Endothelial cell of umbilical vein (primary cell): Measurements from ENCODE around the gene RNU5D-1. TPM values are rescaled to one million over a fixed set of nuclear protein-coding genes. Genes with fewer than 3 reads are reported as not detected.

Experiments
- BruUV-seq: library from RNA; stranded (reverse); fragments of 400-500 nt; replicated peaks from 2 replicates; lab custom pipeline; 2021; lab: Mats Ljungman, UMichigan
- CTCF ChIA-PET: fragments of 300-600, 350-600 bp; sonication (Branson Sonifier 250); formaldehyde crosslinking; loops from one replicate; lab custom pipeline; 2021; ENCODE audit warnings: antibody characterized with exemption, inconsistent platforms; lab: Charles Lee
- POLR2A ChIA-PET: fragments of 300-600, 350-600 bp; sonication (Branson Sonifier 250); formaldehyde crosslinking; loops from one replicate; lab custom pipeline; 2021; ENCODE audit warnings: antibody characterized with exemption, inconsistent platforms; lab: Charles Lee
- DNase-seq: peaks from one replicate; pipeline ENCODE4 v3.0.0-alpha.2; 2011; ENCODE audit warnings: low read depth, low spot score
- FAIRE-seq: peaks from 2 replicates; lab custom pipeline; 2011; peaks lifted over from hg19 to GRCh38; lab: Jason Lieb, UNC
- H2AFZ ChIP-seq: 2 replicates; pipeline ENCODE4 v1.6.0; 2012; ENCODE audit warnings: low read depth, low read length, control low read depth, inconsistent platforms
- H3K27ac ChIP-seq: 2 replicates; pipeline ENCODE4 v1.5.1; 2011; ENCODE audit warnings: low read depth, mild to moderate bottlenecking, control low read depth, low read length, moderate library complexity; ENCODE audit not compliant: insufficient read depth
- H3K27me3 ChIP-seq, 2 experiments: 2 replicates each; pipeline versions ENCODE4 v1.6.0 to v1.6.1; 2011; ENCODE audit warnings: low read length in 2 of 2, mixed read lengths in 1 of 2; ENCODE audit not compliant: control insufficient read depth in 2 of 2, insufficient read depth in 2 of 2
- H3K36me3 ChIP-seq, 2 experiments: 2 replicates in 1 of 2; 3 replicates in 1 of 2; pipeline ENCODE4 v1.5.1; 2011; ENCODE audit warnings: low read length in 2 of 2, mild to moderate bottlenecking in 1 of 2, moderate library complexity in 1 of 2; ENCODE audit not compliant: control insufficient read depth in 2 of 2, insufficient read depth in 2 of 2; ENCODE audit errors: extremely low read depth in 1 of 2
- H3K4me1 ChIP-seq: 3 replicates; pipeline ENCODE4 v1.5.1; 2011; ENCODE audit warnings: mild to moderate bottlenecking, low read length; ENCODE audit not compliant: control insufficient read depth, insufficient read depth; ENCODE audit errors: extremely low read depth
- H3K4me2 ChIP-seq: 2 replicates; pipeline ENCODE4 v1.6.1; 2011; ENCODE audit warnings: low read length, control low read depth, mixed read lengths; ENCODE audit not compliant: insufficient read depth
- H3K4me3 ChIP-seq, 3 experiments: fragments of 200-600 bp in 1 of 3; sonication (generic), shearing (Covaris generic) in 1 of 3; replicated peaks in 1 of 3; 2 replicates each; pipeline ENCODE4 v1.5.1; 2011 to 2016; ENCODE audit warnings: control low read depth in 3 of 3, low read length in 3 of 3, mild to moderate bottlenecking in 2 of 3, inconsistent platforms in 1 of 3, low read depth in 1 of 3, moderate library complexity in 1 of 3; ENCODE audit not compliant: insufficient read depth in 1 of 3
- H3K79me2 ChIP-seq: 2 replicates; pipeline ENCODE4 v1.6.0; 2012; ENCODE audit warnings: low read length, inconsistent platforms; ENCODE audit not compliant: control insufficient read depth, insufficient read depth
- H3K9ac ChIP-seq: replicated peaks from 2 replicates; pipeline ENCODE3; 2011; ENCODE audit warnings: low read length, control low read depth; ENCODE audit not compliant: insufficient read depth; ENCODE audit errors: extremely low read depth
- H3K9me1 ChIP-seq: replicated peaks from 3 replicates; pipeline ENCODE4 v1.6.0; 2011; ENCODE audit warnings: mild to moderate bottlenecking, low read length; ENCODE audit not compliant: control insufficient read depth, insufficient read depth; ENCODE audit errors: extremely low read depth
- H3K9me3 ChIP-seq: replicated peaks from 2 replicates; pipeline ENCODE4 v1.5.1; 2012; ENCODE audit warnings: low read length, inconsistent platforms; ENCODE audit not compliant: control insufficient read depth, insufficient read depth
- H4K20me1 ChIP-seq: replicated peaks from 2 replicates; pipeline ENCODE3; 2011; ENCODE audit warnings: mild to moderate bottlenecking, low read length; ENCODE audit not compliant: control insufficient read depth, insufficient read depth; ENCODE audit errors: extremely low read depth
- EZH2 ChIP-seq: IDR thresholded peaks from 2 replicates; pipeline ENCODE4 v1.6.1; 2012; ENCODE audit warnings: borderline replicate concordance, low read depth, mild to moderate bottlenecking, moderate library complexity, low read length, inconsistent platforms; ENCODE audit not compliant: severe bottlenecking
- FOS ChIP-seq: IDR thresholded peaks from 2 replicates; pipeline ENCODE4 v1.6.1; 2011; ENCODE audit warnings: mild to moderate bottlenecking, low read length, moderate library complexity, borderline replicate concordance; ENCODE audit not compliant: insufficient read depth
- GATA2 ChIP-seq: IDR thresholded peaks from 2 replicates; pipeline ENCODE4 v1.7.0; 2011; ENCODE audit warnings: low read depth, mild to moderate bottlenecking, moderate library complexity, mixed read lengths, low read length; ENCODE audit not compliant: insufficient read length, insufficient read depth
- JUN ChIP-seq: IDR thresholded peaks from 2 replicates; pipeline ENCODE4 v1.6.1; 2011; ENCODE audit warnings: borderline replicate concordance, low read depth; ENCODE audit not compliant: insufficient read length, insufficient read depth
- MAX ChIP-seq: IDR thresholded peaks from 2 replicates; pipeline ENCODE4 v1.6.1; 2011; ENCODE audit not compliant: insufficient read depth, insufficient read length
- MYC ChIP-seq: IDR thresholded peaks from one replicate; pipeline ENCODE4 v1.6.1; 2011; ENCODE audit warnings: mild to moderate bottlenecking, low read depth, low read length
- POLR2A ChIP-seq: IDR thresholded peaks from 2 replicates; pipeline ENCODE4 v1.6.1; 2012; ENCODE audit warnings: low read depth, mild to moderate bottlenecking, control low read depth, low read length
- POLR2AphosphoS5 ChIP-seq: IDR thresholded peaks from 2 replicates; pipeline ENCODE4 v1.6.1; 2012; ENCODE audit warnings: low read depth, mild to moderate bottlenecking, control low read depth, low read length, moderate library complexity; ENCODE audit not compliant: insufficient read depth
- dilution Hi-C: fragments of 300-500 bp; cut with MboI; formaldehyde crosslinking; loops from one replicate; pipeline ENCODE4 v1.15.0; 2019; ENCODE audit warnings: low sequenced_read_pairs; ENCODE audit not compliant: extremely low pct_ligation_motif_present
- intact Hi-C: fragments of 100-400 bp; cut with micrococcal nuclease; formaldehyde crosslinking; loops from one replicate; pipeline ENCODE4 v1.10.0; 2022
- polyA plus RNA-seq, 4 experiments: library from polyadenylated mRNA; depleted of rRNA in 3 of 4; stranded (reverse) in 3 of 4; unstranded in 1 of 4; fragments of >200 nt; gene quantifications; 2 replicates each; pipeline versions ENCODE4 v1.2.1 to v1.2.3, GENCODE V29; 2011 to 2012; ENCODE audit warnings: missing spikeins in 1 of 4
- total RNA-seq: library from RNA; stranded (reverse); gene quantifications from 2 replicates; pipeline ENCODE4 v1.2.3, GENCODE V29; 2021
- TF ChIP-seq, protein P1 (sequence below), 2 donors: IDR thresholded peaks; 1 replicate in 1 of 2; 2 replicates in 1 of 2; pipeline ENCODE4 v1.5.1; 2011; ENCODE audit warnings: low read length in 2 of 2, mild to moderate bottlenecking in 2 of 2, moderate library complexity in 2 of 2, control low read depth in 1 of 2, inconsistent platforms in 1 of 2, low read depth in 1 of 2; ENCODE audit not compliant: insufficient read depth in 1 of 2; ENCODE audit errors: extremely low read depth in 1 of 2

Gene RNU5D-1
- total and polyA plus RNA-seq, 2 donors (not counting 3 experiments of a cell fraction or from before 2014, with no cell fraction given): not detected

DNA sequence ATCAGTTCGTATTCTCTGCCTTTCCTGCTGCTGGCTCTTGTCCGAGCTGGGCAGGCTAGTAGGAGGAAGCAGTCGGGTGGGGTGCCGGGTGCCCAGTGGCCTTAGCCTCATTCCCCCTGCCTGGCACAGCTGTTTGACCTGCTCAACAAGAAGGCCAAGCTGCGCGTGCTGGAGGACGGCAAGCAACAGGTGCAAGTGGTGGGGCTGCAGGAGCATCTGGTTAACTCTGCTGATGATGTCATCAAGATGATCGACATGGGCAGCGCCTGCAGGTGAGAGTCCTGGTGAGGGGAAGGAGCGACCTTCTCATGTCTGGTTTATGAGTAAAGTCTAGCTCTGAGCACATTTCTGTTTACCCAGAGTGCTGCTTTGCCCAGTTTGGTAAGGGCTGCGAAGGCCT, 28.1 kb upstream of the RNU5D-1 start:
- dilution Hi-C loops: no loop called here

More for the DNA sequence above, 28.1 kb upstream of the RNU5D-1 start:
- no peak overlapping the region for H2AFZ ChIP-seq
- FAIRE-seq (no peak), DNase-seq (no peak)
- no TSS peak for BruUV-seq
- H3K9me3 ChIP-seq: no peaks in the 10 kb centered on the region
- no peak overlapping the region for H3K4me3 ChIP-seq
- peaks cover 12% of the 10 kb centered on the region for H3K4me1 ChIP-seq
- ChIA-PET CTCF (no interaction called here), POLR2A (no interaction called here)
- H3K4me2 ChIP-seq: no peak overlapping the region
- H3K79me2 ChIP-seq: no peaks in the 10 kb centered on the region
- H4K20me1 ChIP-seq: no peaks in the 10 kb centered on the region
- no peak overlapping the region for H3K27ac ChIP-seq
- intact Hi-C loops: no loop called here
- no peaks in the 10 kb centered on the region for H3K9me1 ChIP-seq
- no peak for TF ChIP-seq EZH2
- no peak for TF ChIP-seq POLR2A
- TF ChIP-seq MYC: no peak
- no peak for TF ChIP-seq POLR2AphosphoS5
- TF ChIP-seq FOS: no peak
- TF ChIP-seq, protein P1, sequence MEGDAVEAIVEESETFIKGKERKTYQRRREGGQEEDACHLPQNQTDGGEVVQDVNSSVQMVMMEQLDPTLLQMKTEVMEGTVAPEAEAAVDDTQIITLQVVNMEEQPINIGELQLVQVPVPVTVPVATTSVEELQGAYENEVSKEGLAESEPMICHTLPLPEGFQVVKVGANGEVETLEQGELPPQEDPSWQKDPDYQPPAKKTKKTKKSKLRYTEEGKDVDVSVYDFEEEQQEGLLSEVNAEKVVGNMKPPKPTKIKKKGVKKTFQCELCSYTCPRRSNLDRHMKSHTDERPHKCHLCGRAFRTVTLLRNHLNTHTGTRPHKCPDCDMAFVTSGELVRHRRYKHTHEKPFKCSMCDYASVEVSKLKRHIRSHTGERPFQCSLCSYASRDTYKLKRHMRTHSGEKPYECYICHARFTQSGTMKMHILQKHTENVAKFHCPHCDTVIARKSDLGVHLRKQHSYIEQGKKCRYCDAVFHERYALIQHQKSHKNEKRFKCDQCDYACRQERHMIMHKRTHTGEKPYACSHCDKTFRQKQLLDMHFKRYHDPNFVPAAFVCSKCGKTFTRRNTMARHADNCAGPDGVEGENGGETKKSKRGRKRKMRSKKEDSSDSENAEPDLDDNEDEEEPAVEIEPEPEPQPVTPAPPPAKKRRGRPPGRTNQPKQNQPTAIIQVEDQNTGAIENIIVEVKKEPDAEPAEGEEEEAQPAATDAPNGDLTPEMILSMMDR (IDR thresholded peaks at IDR 0.05; ENCODE audit: extremely low read depth in 1 of 2, insufficient read depth in 1 of 2, low read depth in 1 of 2, low read length in 2 of 2): no peak
- no peak for TF ChIP-seq JUN
- TF ChIP-seq GATA2: no peak
- TF ChIP-seq MAX: no peak
- H3K36me3 ChIP-seq: peaks cover 18 to 26% of the 10 kb centered on the region in 2 experiments
- no peaks in the 10 kb centered on the region for H3K27me3 ChIP-seq
- no peak overlapping the region for H3K9ac ChIP-seq
